GM18907 (cell line): ENCODE measurements around the gene BTD.

Experiments
- ATAC-seq: cut with Tn5 transposase; IDR thresholded peaks from one replicate; pipeline ENCODE4 v1.9.1; 2021; ENCODE audit warnings: mild to moderate bottlenecking, moderate library complexity; ENCODE audit not compliant: unreplicated experiment

BTD gene, protein sequence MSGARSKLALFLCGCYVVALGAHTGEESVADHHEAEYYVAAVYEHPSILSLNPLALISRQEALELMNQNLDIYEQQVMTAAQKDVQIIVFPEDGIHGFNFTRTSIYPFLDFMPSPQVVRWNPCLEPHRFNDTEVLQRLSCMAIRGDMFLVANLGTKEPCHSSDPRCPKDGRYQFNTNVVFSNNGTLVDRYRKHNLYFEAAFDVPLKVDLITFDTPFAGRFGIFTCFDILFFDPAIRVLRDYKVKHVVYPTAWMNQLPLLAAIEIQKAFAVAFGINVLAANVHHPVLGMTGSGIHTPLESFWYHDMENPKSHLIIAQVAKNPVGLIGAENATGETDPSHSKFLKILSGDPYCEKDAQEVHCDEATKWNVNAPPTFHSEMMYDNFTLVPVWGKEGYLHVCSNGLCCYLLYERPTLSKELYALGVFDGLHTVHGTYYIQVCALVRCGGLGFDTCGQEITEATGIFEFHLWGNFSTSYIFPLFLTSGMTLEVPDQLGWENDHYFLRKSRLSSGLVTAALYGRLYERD

DNA sequence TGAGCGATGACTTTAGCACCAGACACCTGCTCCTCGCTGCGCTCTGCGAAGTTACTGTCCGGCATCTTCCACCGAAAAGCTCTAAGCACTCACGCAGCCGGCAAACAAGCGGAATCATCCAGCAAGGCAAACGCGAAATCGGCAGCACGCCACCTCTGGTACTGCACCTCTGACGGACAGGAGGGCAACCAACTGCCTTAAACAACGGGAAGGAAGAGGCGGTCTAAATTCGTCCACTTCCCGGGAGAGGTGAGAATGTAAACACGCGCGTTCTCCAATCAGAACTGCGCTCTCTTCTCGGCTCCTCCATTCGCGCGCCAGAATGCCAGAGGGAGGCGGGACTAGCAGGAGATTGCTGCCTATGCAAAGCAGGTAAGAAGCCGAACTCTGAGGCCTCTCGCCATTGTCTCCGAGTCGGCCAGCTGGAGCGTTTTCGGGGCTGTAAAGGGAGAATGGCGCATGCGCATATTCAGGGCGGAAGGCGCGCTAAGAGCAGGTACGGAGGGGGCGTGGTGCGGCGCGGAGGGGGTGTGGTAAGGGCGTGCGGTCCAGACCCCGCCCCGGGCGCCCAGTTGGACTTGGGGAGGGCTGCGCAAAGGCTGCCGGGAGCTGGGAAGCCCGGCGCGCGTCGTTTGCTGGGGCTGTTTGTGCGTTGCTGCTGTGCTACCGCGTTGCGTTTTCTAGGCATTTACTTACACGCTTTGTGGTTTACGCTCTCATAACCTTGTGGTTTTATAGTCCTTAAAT is at the start of gene BTD, which contains the start of gene HACL1:
BTD (plus strand) TSS at position 347 of the 747 bp plus-strand sequence. CDS start 33,695 bp downstream, outside the sequence.
HACL1 (minus strand) TSS at position 171 of the 747 bp plus-strand sequence; CDS start at position 65, 106 bp downstream.
- peak; percentile 94 for ATAC-seq

DNA sequence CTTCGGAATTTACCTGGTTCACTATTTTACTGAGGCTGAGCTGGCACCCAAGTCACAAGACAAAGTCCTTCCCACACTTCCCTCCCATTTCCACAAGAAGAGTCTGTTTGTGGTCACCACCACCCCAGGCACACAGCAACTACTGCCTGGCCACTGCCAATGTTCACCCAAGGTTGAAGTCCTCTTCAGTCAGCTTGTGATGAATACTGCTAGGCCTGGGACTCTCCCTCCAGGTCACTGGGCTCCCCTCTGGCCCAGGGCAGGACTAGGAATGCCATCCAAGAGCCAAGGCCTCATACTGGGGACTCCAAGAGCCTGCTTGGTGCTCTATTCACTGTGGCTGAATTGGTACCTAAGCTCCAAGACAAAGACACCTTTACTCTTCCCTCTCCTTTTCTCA is 49.6 kb upstream of the BTD start:
- ATAC-seq = no peak

DNA sequence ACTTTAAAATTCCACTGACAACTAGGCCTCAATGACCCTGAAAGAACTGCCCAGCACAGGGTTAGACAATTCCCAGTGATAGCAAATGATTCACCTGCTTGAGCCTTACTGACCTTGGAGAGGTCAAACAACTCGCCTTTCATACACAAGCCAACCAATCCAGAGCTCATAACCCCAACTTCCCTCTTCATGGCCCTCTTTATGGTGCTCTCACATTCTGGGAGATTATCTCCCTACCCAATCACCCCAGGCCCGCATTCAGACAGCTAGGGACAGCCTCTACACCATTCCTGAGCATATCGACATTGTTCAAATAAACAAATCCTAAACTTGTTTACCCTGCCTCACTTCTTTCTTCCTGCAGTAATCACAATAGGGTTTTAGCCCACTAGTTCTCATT is 47.8 kb upstream of the BTD start:
- no peak for ATAC-seq

DNA sequence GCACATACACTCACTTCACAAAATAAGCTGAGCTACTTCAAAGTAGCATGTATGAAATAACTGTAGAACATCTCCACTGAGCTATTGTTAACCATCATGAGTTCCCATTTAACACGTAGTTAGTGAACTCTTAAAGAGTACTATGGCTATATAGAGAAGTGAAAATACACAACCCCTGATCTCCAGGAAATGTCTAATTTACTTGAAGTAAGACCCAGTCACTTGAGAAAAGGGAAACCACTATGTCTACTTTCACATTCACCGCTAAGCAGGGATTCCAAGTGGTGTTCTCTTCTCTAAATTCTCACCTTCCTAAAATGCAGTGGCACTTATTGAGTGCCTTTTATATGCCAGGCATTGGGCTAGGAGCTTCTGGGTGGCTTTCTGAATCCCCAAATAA is 45.0 kb upstream of the BTD start:
- peak; percentile 80 for ATAC-seq

DNA sequence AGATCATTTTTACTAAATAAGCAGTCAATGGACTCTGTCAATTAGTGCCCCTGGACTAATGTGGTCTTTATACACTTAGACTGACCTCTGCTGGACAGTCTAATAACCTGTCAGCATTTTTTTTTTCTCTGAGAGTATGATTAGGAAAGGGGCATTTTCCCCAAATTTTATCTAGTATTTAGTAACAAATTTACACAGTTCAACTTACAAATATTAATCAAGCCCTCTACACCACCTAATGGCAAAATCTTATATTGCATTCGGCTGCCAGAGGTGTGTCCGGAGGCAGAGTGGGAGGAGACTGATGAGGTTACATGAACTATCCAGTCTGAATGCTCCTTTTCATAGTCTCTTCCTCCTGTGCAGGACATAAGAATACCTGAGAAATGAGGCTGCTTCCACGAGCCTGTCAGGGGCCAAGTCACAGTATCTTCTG is 44.0 kb upstream of the BTD start:
- ATAC-seq = peak; percentile 81

DNA sequence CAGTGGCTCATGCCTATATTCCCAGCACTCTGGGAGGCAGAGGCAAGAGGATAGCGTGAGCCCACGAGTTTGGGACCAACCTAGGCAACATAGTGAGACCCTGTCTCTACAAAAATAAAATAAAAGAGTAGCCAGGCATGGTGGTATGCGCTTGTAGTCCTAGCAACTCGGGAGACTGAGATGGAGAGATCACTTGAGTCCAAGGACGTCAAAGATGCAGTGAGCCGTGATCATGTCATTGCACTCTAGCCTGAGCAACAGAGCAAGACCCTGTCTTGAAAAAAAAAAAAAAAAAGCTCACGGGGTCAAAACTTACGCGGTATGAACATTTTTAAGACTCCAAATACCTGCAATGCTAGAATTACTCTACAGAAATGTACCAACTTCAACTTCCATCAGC is 43.0 kb upstream of the BTD start:
- ATAC-seq = no peak

DNA sequence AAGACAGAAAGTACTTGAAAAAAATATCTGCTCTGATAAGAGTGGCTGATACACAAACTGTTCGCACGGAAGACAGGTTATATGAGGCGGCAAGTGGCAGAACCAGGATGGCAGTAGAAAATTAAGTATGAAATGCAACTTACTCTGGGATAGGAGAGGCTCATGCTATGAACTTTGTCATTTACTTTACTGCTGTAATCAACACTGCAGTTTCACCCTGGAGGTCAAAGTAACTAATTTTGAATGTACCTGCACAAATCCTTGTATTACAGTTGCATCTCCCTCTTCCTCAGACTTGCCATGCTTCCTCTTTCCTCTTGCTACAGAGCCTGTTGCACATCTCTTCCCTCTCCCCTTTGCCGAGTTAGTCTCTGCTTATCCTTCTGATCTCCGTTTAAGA is 39.0 kb upstream of the BTD start:
- ATAC-seq = no peak

DNA sequence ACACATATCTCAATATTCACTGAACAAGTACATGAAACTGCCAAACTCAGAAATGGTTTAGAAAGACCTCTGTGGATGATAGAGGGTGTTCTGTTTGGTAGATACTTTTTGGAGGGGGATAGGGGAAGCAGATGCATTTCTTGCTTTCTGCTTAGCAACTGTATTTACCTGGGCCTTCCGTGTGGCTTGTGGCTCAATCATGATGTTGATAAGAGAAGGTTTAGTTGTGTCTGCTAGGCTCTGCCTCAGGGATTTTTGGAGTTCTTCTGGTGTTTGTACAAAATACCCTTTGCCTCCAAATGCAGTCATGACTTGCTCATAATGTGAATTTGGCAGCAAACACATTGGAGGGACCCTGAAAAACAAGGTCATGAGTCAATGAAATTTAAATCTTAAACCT is 38.4 kb upstream of the BTD start:
- ATAC-seq = no peak

DNA sequence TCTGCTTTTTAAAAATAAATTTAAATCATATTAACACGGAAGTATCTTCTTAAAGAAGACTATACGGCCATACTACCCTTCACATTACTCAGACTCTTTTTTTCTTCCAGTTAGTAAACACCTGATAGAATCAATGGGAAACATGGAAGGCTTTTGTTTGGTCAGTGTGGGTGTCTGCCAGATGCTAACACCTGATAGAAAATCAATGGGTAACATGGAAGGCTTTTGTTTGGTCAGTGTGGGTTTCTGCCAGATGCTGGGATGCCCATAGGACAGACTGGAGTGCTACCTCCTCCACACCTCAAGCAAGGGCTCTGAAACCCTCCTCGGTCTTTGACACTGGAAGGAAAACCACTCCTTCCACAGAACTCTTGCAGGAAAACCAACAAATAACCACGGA is 29.4 kb upstream of the BTD start:
- no peak for ATAC-seq

DNA sequence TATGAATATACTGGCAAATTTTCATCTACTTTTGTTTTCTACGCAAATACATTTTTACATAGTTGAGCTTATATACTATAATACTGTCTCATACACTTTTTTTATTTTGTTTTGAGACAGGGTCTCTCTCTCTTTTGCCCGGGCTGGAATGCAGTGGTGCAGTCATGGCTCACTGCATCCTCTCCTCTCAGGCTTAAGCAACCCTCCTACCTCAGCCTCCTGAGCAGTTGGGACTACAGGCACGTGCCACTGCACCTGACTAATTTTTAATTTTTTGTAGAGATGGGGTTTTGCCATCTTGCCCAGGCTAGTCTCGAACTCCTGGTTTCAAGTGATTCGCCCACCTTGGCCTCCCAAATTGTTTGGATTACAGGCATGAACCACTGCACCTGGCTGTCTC is 26.1 kb upstream of the BTD start:
- ATAC-seq = no peak

DNA sequence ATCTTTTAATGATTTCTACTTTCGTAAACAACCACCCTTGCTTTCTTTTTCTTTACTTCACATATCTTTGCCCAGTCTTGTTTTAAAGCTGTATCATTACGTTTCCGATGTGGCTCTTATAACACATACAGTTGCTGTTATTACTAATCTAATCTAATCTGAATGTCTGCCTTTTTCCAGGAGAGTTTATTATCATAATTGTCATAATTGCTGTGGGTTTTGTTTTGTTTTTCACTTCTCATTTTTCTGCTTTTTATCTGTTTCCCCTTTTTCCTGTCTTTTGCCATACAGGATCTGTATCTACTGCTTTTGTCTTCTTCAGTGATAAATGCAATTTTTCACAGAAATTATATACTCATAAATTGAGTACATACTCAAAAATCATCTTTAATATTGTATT is 25.1 kb upstream of the BTD start:
- no peak for ATAC-seq

DNA sequence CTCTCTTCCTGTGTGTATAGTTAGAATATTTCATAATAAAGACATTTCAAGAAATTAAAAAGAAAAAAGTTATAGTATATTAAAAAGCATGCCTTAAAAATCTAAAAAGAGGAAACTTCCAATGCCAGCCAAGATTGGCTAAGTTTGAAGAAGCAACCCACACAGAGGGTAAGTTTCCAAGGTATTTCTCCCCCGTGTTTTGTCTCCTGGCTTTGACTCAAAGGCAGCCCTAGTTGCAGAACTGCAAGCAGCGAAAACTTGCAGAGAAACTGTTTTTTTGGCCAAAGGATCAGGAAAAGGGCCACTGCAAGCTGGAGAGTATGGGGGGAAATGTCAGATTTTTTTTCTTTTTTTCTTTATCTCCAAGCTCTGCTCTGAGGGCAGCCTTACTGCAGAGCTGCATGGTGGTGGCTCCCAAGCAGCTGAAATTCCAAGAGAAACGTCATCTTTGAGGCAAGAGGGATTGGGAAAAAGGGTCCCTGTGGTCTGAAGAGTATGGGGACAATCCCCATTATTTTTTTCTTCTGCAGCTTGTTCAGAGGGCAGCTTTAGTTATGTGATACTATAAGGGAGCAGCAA is 23.2 kb upstream of the BTD start:
- no peak for ATAC-seq

DNA sequence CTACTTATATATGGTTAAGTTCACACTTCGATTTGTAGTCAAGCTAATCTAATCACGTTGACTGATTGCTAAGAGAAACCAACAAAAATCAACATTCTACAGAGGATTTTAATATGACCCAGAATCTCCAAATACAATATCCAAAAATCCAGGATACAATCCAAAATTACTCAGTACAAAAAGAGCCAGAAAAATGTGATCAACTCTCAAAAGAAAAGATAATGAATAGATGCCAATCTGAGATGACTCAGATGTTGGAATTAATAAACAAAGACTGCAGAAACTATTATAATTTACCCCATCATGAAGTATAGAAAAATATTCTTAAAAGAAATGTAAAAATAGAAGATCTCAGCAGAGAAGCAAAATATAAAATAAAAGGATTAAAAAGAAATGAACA is 22.5 kb upstream of the BTD start:
- no peak for ATAC-seq

DNA sequence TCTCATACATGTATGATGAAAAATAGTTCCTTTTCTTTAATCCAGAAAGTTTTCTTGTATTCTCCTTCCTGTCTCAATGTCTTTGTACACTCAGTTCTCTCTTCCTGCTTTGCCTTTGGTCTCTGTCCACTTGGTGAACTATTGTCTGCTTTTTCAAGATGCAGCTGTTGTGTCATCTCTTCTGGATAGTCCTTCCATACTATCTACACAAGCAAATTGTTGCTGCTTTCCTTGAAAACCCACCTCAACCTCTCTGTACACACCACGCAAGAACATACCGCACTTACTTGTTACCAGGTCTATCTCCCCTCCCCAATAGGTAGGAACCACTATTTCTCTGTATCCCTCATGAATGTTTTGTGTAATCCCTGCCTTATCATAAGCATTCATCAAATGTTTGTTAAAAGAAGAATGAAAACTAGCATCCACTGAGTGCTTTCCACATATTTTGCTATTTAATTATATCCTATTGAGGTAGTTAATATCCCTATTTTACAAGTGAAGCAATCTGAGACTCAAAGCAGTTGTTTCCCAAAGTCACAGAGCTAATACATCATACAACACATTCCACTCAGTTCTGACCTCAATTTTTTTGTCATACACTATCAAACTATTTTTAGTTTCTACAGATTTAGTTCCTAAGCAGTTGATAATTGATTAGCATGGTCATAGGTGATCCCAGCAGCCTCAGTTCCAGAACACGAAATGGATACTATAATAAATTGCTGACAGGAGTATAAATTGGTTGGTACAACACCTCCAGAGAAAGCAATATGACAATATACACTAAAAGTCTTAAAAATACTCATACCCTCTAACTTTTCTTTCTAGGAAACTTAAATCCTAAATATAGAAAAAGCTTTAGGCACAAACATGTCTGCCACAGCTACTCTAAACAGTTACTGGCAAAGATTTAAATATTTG is 19.8 kb upstream of the BTD start:
- ATAC-seq = no peak

DNA sequence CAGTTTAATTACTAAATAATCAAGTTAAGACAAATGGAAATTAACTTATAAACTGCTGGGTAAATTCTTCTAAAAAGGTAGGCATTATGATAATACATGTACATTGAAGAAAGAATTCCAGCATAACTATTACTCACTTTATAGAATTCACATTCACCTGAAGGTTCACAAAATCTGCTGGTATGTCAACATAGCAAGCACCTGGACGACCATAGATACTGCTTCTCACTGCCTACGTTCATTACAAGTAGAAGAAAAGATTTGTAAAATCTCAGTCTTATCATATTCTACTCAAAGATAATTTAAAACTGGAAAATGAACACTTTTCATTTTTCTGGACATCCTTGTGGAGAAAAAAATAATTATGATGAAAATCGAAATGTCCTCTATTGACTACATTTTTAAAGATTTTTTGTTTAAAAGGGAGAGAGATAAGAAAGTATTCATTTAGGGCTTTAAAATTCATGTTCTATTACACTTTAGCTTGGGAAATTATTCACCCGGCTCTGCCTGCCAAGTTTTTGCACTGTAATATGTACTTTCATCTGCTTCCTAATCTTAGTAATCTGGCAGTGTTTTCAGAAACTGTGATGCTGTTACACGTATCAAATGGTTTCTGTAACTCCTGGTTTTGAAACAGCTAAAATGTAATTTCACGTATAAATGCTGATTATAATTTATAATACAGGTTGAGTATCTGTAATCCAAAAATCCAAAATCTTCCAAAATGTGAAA is 16.3 kb upstream of the BTD start:
- no peak for ATAC-seq

DNA sequence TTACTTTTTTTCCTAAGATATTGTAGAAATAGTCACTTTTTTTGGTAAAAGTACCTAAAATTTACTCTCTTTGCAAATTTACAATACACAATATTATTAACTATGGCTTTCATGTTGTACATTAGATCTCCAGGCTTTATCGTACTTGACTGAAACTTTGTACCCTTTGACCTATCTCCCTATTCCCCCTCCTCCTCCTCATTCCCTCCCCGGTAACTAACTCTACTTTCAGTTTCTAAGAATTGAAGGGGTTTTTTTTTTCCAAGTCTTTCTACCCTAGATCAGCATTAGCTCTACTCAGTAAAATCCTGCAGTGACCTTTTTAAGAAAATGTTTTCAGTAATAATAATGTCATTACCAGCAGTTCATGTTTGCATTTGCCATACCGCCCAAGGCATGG is 10.3 kb upstream of the BTD start:
- ATAC-seq = no peak

DNA sequence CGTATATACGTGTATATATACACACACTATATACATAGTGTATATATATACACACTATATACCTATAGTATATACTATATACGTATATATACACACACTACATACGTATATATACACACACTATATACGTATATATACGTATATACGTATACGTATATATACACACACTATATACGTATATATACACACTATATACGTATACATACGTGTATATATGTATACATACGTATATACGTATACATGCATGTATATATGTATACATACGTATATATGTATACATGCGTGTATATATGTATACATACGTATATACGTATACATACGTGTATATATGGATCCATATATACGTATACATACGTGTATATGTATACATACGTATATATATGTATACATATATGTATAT is 9.6 kb upstream of the BTD start:
- no peak for ATAC-seq

DNA sequence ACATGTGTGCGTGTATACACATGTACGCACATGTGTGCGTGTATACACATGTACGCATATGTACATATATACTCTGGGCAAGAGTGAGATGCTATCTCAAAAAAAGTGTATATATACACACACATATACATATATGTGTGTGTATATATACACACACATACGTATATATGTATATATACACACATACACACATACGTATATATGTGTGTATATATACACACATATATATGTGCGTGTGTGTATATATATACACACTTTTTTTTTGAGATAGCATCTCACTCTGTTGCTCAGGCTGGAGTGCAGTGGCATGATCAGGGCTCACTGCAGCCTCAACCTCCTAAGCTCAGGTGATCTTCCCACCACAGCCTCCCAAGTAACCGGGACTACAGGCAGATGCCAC is 8.6 kb upstream of the BTD start:
- no peak for ATAC-seq

DNA sequence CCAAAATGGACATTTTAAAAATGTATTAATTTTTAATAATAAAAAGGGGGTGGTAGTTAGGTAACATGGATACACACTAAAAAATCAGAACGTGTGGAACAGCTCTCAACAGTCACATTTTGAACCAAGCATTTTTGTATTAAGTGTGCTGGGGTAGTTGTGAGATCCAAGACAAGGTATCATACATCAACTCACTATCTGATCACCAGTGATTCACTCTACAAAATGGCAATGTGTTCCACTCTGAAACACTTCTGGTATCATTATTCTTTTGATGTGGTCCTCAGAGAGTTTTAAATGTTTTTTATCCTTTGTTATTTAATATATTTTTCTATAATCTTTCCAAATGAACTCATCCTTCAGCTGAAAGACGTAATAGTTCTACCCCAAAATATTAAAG is 5.6 kb upstream of the BTD start:
- no peak for ATAC-seq

DNA sequence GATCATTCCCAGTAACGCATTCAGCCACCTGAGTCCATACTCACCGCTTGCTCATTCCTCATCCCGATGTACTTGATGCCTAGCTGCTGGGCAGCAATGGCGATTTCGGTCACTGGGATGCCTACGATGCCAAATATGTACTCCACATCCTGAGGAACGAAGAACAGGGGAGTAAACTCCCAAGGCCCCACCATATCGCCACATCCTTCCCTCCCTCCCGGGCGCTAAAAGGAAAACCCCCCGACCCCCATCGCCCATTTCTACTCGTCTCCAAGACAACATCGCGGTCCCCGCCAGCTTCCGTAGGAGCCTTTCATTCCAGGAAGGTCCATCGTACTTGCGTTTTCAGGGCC is 523 bp upstream of the BTD start:
- ATAC-seq = peak; percentile 23
